Activated CD4-positive, CD25-positive, alpha-beta regulatory T cell (primary cell): Measurements from ENCODE around the gene PCK1.

ENCODE experiments used
- DNase-seq, 4 experiments: peaks; one replicate each; lab custom pipeline; 2025; lab: John Stamatoyannopoulos, UW

The PCK1 gene

GRCh38 chr20:57561356-57562279, 708 bp downstream of the PCK1 start:
- no peak for DNase-seq

GRCh38 chr20:57562541-57563465, 1.9 kb downstream of the PCK1 start:
- no peak for DNase-seq

- DNase-seq: no peak
Observed at GRCh38 chr20:57563522-57563921, 2.6 kb downstream of the PCK1 start.

- no peak for DNase-seq
Observed at GRCh38 chr20:57564180-57564802, 3.4 kb downstream of the PCK1 start.

GRCh38 chr20:57564951-57565642, 4.2 kb downstream of the PCK1 start:
- DNase-seq: no peak

- DNase-seq: no peak
Observed at GRCh38 chr20:57566399-57566798, 5.5 kb downstream of the PCK1 start.

- DNase-seq: no peak
Observed at GRCh38 chr20:57566803-57567459, 6.0 kb downstream of the PCK1 start.

- DNase-seq: no peak
Observed at GRCh38 chr20:57567471-57568079, 6.7 kb downstream of the PCK1 start.

- no peak for DNase-seq
Observed at GRCh38 chr20:57568088-57568896, 7.4 kb downstream of the PCK1 start.

- DNase-seq: no peak
Observed at GRCh38 chr20:57568960-57569359, 8.1 kb downstream of the PCK1 start.

GRCh38 chr20:57570145-57570850, 9.4 kb downstream of the PCK1 start:
- DNase-seq: no peak

GRCh38 chr20:57570920-57571319, 10.0 kb downstream of the PCK1 start:
- no peak for DNase-seq

- DNase-seq: no peak
Observed at GRCh38 chr20:57571782-57572416, 11.0 kb downstream of the PCK1 start.

- no peak for DNase-seq
Observed at GRCh38 chr20:57573242-57573641, 12.3 kb downstream of the PCK1 start.

GRCh38 chr20:57573894-57574293, 13.0 kb downstream of the PCK1 start:
- DNase-seq: no peak

GRCh38 chr20:57574954-57575353, 14.0 kb downstream of the PCK1 start:
- DNase-seq: no peak

- DNase-seq: no peak
Observed at GRCh38 chr20:57576002-57576401, 15.1 kb downstream of the PCK1 start.

GRCh38 chr20:57576617-57577550, 16.0 kb downstream of the PCK1 start:
- DNase-seq: no peak
